Hepatocyte (in vitro differentiated cells): ENCODE measurements around the gene ANO1.
"Not testable (repeated sequence)": the region's sequence is repeated elsewhere in the genome, so short reads cannot be mapped to it uniquely, and the experiment has no call there.

ENCODE experiments used
- EZH2 ChIP-seq: fragments of 200-600 bp; sonication (generic); IDR thresholded peaks from 2 replicates; pipeline ENCODE4 v1.6.1; 2016; ENCODE audit warnings: antibody characterized with exemption, mild to moderate bottlenecking, borderline replicate concordance
- EZH2phosphoT487 ChIP-seq: fragments of 200-600 bp; sonication (generic); IDR thresholded peaks from one replicate; pipeline ENCODE4 v1.6.1; 2018; ENCODE audit warnings: antibody characterized with exemption, mild to moderate bottlenecking, low read depth, moderate library complexity; ENCODE audit not compliant: unreplicated experiment, severe bottlenecking
- TF ChIP-seq, protein P1 (sequence below): fragments of 200-600 bp; sonication (generic); IDR thresholded peaks from 2 replicates; pipeline ENCODE4 v1.5.1; 2016; ENCODE audit warnings: antibody characterized with exemption, mild to moderate bottlenecking; ENCODE audit not compliant: poor library complexity

DNA sequence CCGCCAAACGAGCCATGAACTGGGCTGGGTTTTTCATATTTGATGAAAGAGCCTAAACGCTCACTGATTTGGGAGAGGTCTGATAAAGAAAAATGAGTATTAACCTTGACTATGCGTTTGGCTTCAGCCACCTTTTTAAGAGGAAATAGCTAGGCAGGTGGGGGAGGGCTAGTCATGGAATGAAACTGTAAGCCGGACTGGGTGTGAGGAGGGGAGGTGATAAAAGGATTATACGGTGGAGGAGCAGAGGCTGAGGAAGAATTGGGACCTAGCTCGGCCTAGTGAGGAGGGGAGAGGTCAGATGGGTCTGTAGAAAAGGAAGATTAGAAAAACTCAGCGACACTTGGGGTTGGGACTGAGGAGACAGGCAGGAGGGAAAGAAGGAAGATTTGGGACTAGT, 140.0 kb downstream of the ANO1 start:
- TF ChIP-seq, protein P1, sequence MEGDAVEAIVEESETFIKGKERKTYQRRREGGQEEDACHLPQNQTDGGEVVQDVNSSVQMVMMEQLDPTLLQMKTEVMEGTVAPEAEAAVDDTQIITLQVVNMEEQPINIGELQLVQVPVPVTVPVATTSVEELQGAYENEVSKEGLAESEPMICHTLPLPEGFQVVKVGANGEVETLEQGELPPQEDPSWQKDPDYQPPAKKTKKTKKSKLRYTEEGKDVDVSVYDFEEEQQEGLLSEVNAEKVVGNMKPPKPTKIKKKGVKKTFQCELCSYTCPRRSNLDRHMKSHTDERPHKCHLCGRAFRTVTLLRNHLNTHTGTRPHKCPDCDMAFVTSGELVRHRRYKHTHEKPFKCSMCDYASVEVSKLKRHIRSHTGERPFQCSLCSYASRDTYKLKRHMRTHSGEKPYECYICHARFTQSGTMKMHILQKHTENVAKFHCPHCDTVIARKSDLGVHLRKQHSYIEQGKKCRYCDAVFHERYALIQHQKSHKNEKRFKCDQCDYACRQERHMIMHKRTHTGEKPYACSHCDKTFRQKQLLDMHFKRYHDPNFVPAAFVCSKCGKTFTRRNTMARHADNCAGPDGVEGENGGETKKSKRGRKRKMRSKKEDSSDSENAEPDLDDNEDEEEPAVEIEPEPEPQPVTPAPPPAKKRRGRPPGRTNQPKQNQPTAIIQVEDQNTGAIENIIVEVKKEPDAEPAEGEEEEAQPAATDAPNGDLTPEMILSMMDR, result not testable (repeated sequence)
- TF ChIP-seq EZH2phosphoT487, EZH2: not testable (repeated sequence)
